Ishikawa (cell line): ENCODE results near the gene PLA2G2C.

Experiments
- CREB1 ChIP-seq: IDR thresholded peaks from 2 replicates; pipeline ENCODE4 v1.6.1; 2012; ENCODE audit warnings: low read depth
- EP300 ChIP-seq: IDR thresholded peaks from 2 replicates; pipeline ENCODE4 v1.6.1; 2012; ENCODE audit warnings: borderline replicate concordance
- MAX ChIP-seq: IDR thresholded peaks from 2 replicates; pipeline ENCODE4 v1.6.1; 2012

GRCh38 chr1:20125100-20125499 is 61.2 kb downstream of the PLA2G2C start:
- TF ChIP-seq EP300 (no peak), CREB1 (no peak), MAX (no peak)
